GM21367 (cell line): Measurements from ENCODE around the gene ZBTB26.

Experiments
- ATAC-seq: cut with Tn5 transposase; IDR thresholded peaks from one replicate; pipeline ENCODE4 v1.9.1; 2021; ENCODE audit not compliant: unreplicated experiment

The ZBTB26 gene, protein sequence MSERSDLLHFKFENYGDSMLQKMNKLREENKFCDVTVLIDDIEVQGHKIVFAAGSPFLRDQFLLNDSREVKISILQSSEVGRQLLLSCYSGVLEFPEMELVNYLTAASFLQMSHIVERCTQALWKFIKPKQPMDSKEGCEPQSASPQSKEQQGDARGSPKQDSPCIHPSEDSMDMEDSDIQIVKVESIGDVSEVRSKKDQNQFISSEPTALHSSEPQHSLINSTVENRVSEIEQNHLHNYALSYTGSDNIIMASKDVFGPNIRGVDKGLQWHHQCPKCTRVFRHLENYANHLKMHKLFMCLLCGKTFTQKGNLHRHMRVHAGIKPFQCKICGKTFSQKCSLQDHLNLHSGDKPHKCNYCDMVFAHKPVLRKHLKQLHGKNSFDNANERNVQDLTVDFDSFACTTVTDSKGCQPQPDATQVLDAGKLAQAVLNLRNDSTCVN

DNA sequence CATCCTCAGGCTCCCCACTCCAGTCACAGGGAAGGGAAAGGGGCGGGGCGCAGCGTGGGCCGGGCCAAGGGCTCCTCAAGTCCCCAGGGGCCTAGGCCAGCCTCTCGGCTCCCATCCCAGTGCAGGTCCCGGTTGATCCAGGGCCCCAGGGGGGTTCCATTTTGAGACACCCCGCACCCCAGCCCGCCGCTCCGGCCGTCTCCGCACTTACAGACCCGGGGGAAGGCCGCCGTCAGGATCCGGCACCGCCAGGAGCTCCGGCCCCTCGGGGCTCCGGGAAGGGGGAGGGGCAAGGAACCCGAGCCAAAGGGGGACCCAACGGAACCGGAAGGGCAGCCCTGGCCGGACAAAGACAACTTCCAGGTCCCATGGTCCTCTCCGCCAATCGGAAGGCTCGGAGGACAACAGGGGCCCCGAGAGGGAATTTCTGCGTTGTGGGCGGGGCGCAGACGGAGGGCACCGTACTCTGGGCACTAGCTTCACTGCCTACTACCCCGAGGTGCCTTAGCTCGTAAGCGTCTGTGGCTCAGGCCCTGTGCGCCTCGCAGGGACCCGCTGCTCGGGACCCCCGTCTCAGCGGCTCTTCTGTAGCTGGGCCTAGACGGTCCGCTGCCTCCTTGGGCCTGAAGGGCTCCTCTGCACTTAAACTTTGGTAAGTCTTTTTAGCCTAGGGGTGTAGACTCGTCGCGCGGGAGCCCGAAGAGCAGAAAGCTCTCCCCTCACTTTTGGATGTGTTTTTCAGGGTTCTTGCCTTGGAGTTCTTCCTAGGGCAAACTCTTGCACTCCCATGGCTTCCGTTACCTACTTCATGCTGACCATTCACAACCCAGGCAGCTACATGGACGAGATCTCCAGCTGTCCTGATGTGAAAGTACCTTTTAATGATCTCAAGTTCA lies at the start of gene ZBTB26:
Gene ZBTB26 (minus strand): TSS at position 287 of the 896 bp plus-strand sequence. CDS start 11,578 bp downstream, outside the sequence.
- ATAC-seq, result peak; percentile 91

- no peak for ATAC-seq
Observed at GRCh38 chr9:122978601-122979000, 47.3 kb upstream of the ZBTB26 start.

DNA sequence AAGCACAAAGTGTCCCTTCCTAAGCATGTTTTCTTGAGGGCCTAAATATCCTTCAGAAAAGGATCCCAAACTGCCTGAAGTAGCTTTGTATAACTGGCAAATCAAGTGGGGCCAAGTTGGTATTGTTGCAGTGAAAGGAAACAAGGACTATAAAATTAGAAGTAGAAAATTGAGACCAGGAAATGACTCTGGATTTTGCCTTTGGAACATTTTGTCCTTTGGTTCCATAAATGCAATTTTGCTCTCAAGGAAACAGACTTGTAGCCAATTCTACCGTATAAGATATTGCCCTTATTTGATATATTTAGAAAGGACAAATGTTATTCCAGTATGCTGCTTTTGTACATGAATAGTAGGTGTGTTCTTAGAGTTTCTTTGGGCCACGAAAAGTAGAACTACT lies 43.9 kb upstream of the ZBTB26 start:
- ATAC-seq, result no peak

- ATAC-seq, result no peak
Observed at GRCh38 chr9:122961139-122961538, 29.8 kb upstream of the ZBTB26 start.

- no peak for ATAC-seq
Observed at GRCh38 chr9:122955961-122956360, 24.6 kb upstream of the ZBTB26 start.

DNA sequence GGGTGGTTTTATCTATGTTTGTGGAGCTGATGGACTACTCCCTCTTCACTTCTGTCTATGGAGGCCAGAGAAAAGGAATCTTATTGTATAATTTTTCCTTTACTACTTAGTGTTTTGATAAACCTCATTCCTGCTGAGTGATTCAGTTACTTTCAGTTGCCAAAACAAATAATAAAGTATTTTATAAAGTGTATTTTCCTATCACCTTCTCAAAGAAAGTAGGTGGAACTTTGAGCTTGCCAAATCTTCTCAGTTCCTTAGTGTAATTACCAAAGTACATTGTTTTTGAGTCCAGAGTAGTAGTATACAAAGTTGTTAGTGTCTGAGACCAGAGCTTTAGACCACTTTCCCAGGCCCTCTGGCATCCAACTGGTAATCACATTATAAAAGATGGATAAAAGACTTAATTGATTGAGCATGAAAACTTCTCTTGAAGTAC lies 23.0 kb upstream of the ZBTB26 start:
- ATAC-seq, result no peak

DNA sequence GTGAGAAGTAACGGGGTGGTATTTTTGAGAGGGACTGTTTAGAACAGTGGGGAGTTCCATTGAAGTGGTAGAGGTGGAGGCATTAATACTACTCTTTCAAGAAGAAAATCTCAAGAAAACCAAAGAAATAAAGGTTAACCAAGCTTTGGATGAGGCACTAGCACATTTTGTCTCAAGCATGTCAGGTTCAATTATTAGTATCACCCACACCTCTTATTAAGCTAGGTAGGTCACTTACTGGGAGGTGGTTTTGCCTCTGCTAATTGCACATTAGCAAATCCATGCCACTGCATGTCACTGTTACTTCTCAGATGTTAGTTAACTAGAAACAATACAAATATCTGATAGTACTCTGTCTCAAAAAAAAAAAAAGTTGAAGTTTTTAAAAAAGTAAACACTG lies 19.7 kb upstream of the ZBTB26 start:
- no peak for ATAC-seq

DNA sequence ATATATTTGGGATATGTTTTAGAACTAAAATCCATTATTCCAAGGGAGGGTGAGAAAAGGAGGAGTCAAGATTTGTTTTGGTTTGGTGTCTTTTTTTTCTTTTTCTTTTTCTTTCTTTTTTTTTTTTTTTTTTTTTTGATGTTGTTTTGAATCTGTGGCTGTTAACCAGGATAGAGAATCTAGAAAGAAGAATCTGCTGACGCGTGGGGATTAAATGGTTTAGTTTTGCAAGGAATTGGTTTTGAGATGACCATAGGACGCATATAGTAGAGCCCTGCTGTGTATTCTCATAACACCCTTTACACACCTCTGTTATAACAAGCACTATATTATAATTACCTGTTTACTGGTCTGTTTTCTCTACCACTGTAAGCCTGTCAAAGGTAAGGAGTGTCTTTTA lies 19.0 kb upstream of the ZBTB26 start:
- ATAC-seq, result no peak

DNA sequence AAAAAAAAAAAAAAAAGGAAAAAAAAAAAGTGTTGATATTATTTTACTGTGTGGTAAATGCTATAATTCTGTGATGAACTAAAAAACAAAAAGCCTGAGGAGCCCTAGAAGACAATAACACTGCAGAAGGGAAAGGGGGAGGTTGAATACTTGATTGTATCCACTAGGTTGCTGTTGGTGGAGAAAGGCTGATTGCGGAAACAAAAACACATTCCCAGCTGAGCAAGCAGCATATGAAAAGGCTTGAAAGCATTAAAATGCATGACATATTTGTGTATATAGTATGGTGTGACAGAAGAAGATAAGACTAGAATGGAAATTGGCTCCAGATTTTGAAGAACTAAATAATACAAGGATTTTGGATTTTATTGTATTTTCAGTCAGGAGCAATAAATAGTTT lies 18.4 kb upstream of the ZBTB26 start:
- ATAC-seq, result no peak

- ATAC-seq, result no peak
Observed at GRCh38 chr9:122948313-122948712, 17.0 kb upstream of the ZBTB26 start.

GRCh38 chr9:122946461-122947005 lies 15.2 kb upstream of the ZBTB26 start:
- ATAC-seq, result no peak

DNA sequence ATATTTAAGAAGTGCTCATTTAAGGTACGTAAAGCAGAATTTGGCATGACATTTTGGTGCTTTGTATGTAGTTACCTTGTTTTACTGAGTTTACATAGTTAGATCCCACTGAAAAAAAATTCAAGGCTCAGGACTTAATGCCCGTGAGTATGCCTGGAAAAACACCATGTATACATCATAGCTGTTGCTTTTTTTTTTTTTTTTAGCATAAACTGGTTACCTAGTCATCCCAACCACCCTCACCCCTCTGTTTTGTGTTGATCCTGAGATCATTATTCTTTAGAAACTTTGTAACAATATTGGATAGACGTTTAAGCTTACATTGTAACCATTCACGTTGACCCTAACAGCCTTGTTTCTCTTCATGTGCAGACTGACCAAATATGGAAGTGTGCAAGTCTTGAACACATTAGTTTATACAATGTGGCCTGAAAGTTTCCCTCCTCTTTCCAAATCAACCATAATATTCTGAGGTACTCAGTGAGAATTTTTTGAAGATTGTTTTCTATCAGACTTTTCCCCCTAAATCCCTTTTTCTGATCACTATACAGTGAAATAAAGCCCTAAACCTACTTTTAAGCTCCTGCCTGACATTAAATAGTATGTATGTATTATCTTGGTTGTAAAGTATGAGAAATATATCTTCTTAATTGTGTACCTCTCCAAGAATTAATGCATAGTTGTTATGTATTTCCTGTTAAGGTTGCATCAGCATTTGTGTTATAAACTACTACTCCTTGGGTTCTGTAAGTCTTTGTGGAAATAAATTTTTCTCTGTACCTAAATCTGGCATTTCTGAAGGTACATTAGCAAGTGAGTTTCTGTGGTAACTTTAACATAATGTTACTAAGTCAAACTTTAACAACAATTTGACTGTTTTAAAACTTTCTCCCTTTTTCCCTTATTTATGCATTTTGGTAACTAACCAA lies 13.9 kb upstream of the ZBTB26 start:
- no peak for ATAC-seq

DNA sequence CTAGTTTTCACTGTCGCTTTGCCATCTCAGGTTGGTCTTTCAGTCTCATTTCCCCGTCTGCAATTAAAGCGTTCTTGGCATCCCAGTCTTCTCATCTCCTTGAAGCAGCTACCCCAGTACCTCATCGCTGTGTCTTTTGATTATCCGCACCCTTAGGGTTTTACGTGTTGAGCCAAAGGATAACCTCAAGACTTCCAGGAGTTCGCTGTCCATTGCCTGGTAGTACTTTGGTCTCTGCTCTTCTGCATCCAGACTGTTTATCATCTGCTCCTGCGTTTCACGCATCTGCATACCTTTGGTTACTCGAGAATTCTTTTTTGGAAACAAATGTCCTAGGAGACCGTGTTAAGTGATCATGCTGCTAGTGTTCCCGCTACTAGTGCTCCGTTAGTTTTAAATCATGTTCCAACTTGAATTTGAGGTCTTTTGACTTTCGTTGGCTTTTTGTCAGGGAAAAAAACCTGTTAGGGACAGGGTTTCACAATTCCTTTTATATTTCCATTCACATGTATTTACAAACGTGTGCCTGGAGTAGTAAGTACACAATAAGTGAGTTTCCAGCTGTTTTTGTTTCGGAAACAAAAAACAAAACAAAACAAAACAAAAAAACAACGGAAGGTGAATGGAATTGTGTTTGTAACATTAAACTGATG lies 10.4 kb upstream of the ZBTB26 start:
- no peak for ATAC-seq

DNA sequence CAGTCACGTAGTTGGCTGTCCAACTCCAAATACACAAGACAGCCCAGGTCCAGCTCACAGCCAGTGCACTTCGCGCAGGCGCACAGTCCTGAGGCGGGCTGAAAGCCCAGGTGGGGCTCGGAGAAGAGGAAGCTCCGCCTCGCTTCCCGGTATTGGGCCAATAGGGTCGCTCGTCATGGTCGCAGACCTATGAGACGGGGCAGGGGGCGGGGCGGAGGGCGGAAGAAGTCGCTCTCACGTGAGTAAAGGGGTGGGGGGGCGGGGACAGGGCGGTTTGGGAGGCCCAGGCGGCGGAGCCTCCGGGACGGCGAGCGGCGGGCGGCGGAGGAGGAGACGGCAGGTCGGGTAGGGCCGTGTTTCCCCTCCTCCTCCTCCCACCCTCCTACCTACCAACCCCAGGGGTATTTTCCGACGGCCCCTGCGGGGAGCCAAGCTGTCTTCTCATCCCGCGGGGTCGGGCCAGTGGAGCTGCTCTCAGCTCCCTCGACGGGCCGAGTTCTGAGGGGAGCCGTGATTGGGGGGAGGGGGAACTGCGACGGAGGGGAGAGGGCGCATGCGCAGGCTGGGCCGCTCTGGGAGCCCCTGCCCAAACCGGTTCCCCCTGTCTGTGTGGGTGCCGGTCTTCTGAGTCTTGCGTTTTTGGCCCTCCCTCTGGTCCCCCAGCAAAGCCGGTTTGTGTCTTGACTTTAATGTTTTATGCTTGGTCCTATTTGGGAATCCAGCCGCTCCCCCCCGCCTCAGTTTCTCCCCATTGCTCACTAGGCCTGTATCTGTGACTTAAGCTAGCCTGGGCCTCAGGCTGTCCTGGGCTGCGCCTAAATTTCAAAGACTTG lies 9.7 kb upstream of the ZBTB26 start, which contains the start of gene RABGAP1:
Gene RABGAP1 (plus strand): TSS at position 272 of the 833 bp plus-strand sequence. CDS start 16,040 bp downstream, outside the sequence.
- ATAC-seq, result peak; percentile 95

- ATAC-seq, result no peak
Observed at GRCh38 chr9:122940454-122940748, 9.1 kb upstream of the ZBTB26 start.

- ATAC-seq, result no peak
Observed at GRCh38 chr9:122939601-122940000, 8.3 kb upstream of the ZBTB26 start.

DNA sequence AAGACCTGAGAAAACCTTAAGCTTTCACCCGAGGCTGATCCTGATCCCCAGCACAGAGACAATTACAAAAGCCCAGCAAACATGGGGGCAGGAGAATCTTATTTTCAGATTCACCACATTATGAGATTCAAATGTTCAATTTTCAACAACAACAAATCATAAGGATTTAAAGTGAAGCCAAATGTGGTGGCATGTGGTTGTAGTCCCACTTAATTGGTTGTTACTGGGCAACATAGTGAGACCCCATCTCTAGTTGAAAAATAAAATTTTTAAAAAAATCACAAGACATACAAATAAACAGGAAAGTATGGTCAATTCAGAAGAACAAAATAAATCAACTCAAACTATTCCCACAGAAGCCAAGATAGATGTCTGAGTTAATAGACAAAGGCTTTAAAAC lies 5.6 kb upstream of the ZBTB26 start:
- no peak for ATAC-seq

DNA sequence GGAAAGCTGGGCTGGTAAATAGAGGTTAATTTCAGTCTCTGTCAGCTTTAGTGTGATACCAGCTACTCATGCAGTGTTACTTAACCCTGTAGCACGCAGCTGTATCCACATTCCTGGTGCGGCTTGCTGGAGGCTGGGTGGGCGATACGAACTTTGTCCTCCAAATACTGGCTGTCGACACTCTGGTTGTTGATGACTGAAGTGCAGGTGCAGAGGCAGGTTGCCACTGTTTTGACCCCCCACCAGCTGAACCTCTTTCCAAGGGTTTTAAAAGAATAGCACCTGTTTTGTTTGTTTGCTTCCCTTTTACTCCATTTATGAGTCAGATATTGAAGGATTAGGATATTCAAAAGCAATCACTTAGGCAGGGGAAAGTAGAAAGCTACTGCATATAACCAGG lies 5.2 kb upstream of the ZBTB26 start:
- ATAC-seq, result no peak

DNA sequence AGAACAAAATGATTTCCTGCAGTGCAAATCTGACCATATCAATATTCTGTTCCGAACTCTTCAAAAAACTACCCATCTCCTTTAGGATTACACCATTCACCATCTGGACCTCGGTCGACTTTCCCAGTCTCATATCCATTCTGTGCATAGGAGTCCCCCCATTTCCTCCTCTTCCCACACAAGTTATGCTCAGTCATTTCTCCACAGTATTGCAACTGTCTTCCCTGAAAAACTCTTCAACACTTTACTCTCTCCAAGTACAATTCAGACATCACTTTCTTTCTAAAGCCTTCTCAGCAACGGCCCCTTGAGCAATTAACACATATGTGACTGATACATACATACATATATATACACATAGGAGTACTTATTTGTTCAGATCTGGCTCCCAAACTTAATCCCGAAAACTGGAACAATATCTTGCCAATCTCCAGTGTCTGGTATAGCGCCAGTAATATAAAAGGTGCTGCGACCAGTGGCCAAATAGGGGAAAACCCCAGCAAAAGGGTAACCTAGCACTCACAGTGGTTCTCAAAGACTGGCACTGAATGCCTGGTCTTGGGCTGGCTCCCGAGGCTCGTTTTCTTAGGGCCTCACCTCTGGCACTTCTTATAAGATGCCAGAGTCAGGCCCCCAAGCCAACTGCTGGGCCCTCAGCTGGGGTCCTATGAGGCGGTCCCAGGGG lies 629 bp downstream of the ZBTB26 start:
- ATAC-seq, result no peak
